Loucy (cell line): Measurements from ENCODE around the gene ASTN2.

ENCODE experiments used
- H2AFZ ChIP-seq: fragments of 200-600 bp; sonication (generic); 2 replicates; pipeline ENCODE4 v1.6.0; 2016; ENCODE audit warnings: antibody characterized with exemption, mild to moderate bottlenecking, low read length, moderate library complexity
- H3F3A ChIP-seq: fragments of 200-600 bp; 2 replicates; pipeline ENCODE4 v1.6.0; 2016; ENCODE audit warnings: antibody characterized with exemption, low read depth, mild to moderate bottlenecking
- H3K27me3 ChIP-seq: fragments of 200-600 bp; sonication (generic); 2 replicates; pipeline ENCODE4 v1.6.1; 2014; ENCODE audit warnings: low read length, mild to moderate bottlenecking; ENCODE audit not compliant: insufficient read depth, poor library complexity, severe bottlenecking
- H3K36me3 ChIP-seq: fragments of 200-600 bp; sonication (generic); 2 replicates; pipeline ENCODE4 v1.6.1; 2016; ENCODE audit warnings: low read length; ENCODE audit not compliant: insufficient read depth
- H3K4me1 ChIP-seq: fragments of 200-600 bp; sonication (generic); 2 replicates; pipeline ENCODE4 v1.5.1; 2014; ENCODE audit warnings: low read length, mild to moderate bottlenecking; ENCODE audit not compliant: insufficient read depth, poor library complexity, severe bottlenecking
- H3K4me2 ChIP-seq: fragments of 200-600 bp; sonication (generic); 2 replicates; pipeline ENCODE4 v1.6.0; 2014; ENCODE audit warnings: antibody characterized with exemption, low read length, low read depth, mild to moderate bottlenecking; ENCODE audit not compliant: poor library complexity, severe bottlenecking
- H3K4me3 ChIP-seq: fragments of 200-600 bp; sonication (generic); 2 replicates; pipeline ENCODE4 v1.5.1; 2014; ENCODE audit warnings: low read length, mild to moderate bottlenecking, mixed read lengths; ENCODE audit not compliant: poor library complexity, severe bottlenecking
- H3K79me2 ChIP-seq: fragments of 200-600 bp; sonication (generic); 2 replicates; pipeline ENCODE4 v1.6.1; 2014; ENCODE audit warnings: low read length; ENCODE audit not compliant: insufficient read depth
- H3K9ac ChIP-seq: fragments of 200-600 bp; sonication (generic); 2 replicates; pipeline ENCODE4 v1.6.0; 2014; ENCODE audit warnings: mild to moderate bottlenecking, low read depth, low read length, moderate library complexity; ENCODE audit not compliant: poor library complexity, severe bottlenecking
- H3K9me2 ChIP-seq: fragments of 200-600 bp; sonication (generic); replicated peaks from 2 replicates; pipeline ENCODE4 v1.6.1; 2016; ENCODE audit warnings: low read depth, low read length, mixed read lengths
- H3K9me3 ChIP-seq: fragments of 200-600 bp; sonication (generic); 2 replicates; pipeline ENCODE4 v1.6.1; 2014; ENCODE audit warnings: mild to moderate bottlenecking, antibody characterized with exemption, low read length, low read depth; ENCODE audit not compliant: insufficient read depth
- H4K20me1 ChIP-seq: fragments of 200-600 bp; sonication (generic); 2 replicates; pipeline ENCODE4 v1.6.0; 2014; ENCODE audit warnings: antibody characterized with exemption, low read length, mild to moderate bottlenecking; ENCODE audit not compliant: insufficient read depth, poor library complexity, severe bottlenecking
- CTCF ChIP-seq: fragments of 200-600 bp; sonication (generic); conservative IDR thresholded peaks from 2 replicates; pipeline ENCODE4 v1.5.1; 2014; ENCODE audit warnings: mild to moderate bottlenecking, antibody characterized with exemption, low read length
- EZH2phosphoT487 ChIP-seq: fragments of 200-600 bp; IDR thresholded peaks from 2 replicates; pipeline ENCODE4 v1.6.1; 2018; ENCODE audit warnings: antibody characterized with exemption, mild to moderate bottlenecking, moderate library complexity, borderline replicate concordance

Gene ASTN2

GRCh38 chr9:117093891-117094844 is 320.7 kb downstream of the ASTN2 start:
- no peaks in the 10 kb centered on the region for H4K20me1 ChIP-seq
- H3K9me3 ChIP-seq = no peaks in the 10 kb centered on the region; the same call in 1 of the 2 replicates
- no peak overlapping the region for H3K4me2 ChIP-seq
- H3K9me2 ChIP-seq = no peaks in the 10 kb centered on the region
- H3K79me2 ChIP-seq = no peaks in the 10 kb centered on the region
- no peak overlapping the region for H3K9ac ChIP-seq
- H2AFZ ChIP-seq = no peak overlapping the region
- no peak overlapping the region for H3K4me3 ChIP-seq
- TF ChIP-seq CTCF (no peak), EZH2phosphoT487 (no peak)
- no peaks in the 10 kb centered on the region for H3F3A ChIP-seq
- no peaks in the 10 kb centered on the region for H3K36me3 ChIP-seq
- no peaks in the 10 kb centered on the region for H3K4me1 ChIP-seq
- H3K27me3 ChIP-seq = no peaks in the 10 kb centered on the region

GRCh38 chr9:117092582-117092981 is 322.3 kb downstream of the ASTN2 start:
- no peaks in the 10 kb centered on the region for H3K4me1 ChIP-seq
- H3K4me3 ChIP-seq = no peak overlapping the region
- no peaks in the 10 kb centered on the region for H3F3A ChIP-seq
- no peak overlapping the region for H3K9ac ChIP-seq
- no peaks in the 10 kb centered on the region for H3K36me3 ChIP-seq
- H3K9me3 ChIP-seq = no peaks in the 10 kb centered on the region; the same call in 1 of the 2 replicates
- H3K27me3 ChIP-seq = no peaks in the 10 kb centered on the region
- H4K20me1 ChIP-seq = no peaks in the 10 kb centered on the region
- TF ChIP-seq CTCF = no peak
- TF ChIP-seq EZH2phosphoT487 = no peak
- H3K4me2 ChIP-seq = no peak overlapping the region
- no peaks in the 10 kb centered on the region for H3K79me2 ChIP-seq
- H2AFZ ChIP-seq = no peak overlapping the region
- H3K9me2 ChIP-seq = no peaks in the 10 kb centered on the region

GRCh38 chr9:117091529-117091928 is 323.3 kb downstream of the ASTN2 start:
- Histone ChIP-seq H3K4me2 (no peak overlapping the region), H3K4me1 (no peaks in the 10 kb centered on the region), H3K27me3 (no peaks in the 10 kb centered on the region), H3K9me2 (no peaks in the 10 kb centered on the region), H3K36me3 (no peaks in the 10 kb centered on the region), H3K9ac (no peak overlapping the region), H3K4me3 (no peak overlapping the region), H3K9me3 (no peaks in the 10 kb centered on the region), H2AFZ (no peak overlapping the region), H3F3A (no peaks in the 10 kb centered on the region), H4K20me1 (no peaks in the 10 kb centered on the region), H3K79me2 (no peaks in the 10 kb centered on the region)
- TF ChIP-seq EZH2phosphoT487 (no peak), CTCF (no peak)
